Skeletal muscle tissue (tissue), 4 donors: ENCODE results near the gene CFAP299. TPM values are rescaled to one million over a fixed set of nuclear protein-coding genes. Genes with fewer than 3 reads are reported as not detected.
"Not testable (repeated sequence)": the region's sequence is repeated elsewhere in the genome, so short reads cannot be mapped to it uniquely, and the experiment has no call there.

Experiments
- H3K27ac ChIP-seq: one replicate; pipeline ENCODE4 v1.7.0; 2013; ENCODE audit warnings: mild to moderate bottlenecking, low read depth, low read length, inconsistent platforms
- H3K27me3 ChIP-seq, 3 donors: one replicate each; pipeline ENCODE4 v1.7.0; 2013; ENCODE audit warnings: low read length in 3 of 3; ENCODE audit not compliant: control insufficient read depth in 3 of 3, insufficient read depth in 3 of 3
- H3K36me3 ChIP-seq, 3 donors: one replicate each; pipeline ENCODE4 v1.7.0; 2013; ENCODE audit warnings: low read length in 3 of 3; ENCODE audit not compliant: control insufficient read depth in 3 of 3, insufficient read depth in 3 of 3
- H3K4me1 ChIP-seq, 3 donors: one replicate each; pipeline ENCODE4 v1.7.0; 2013; ENCODE audit warnings: low read length in 3 of 3, mild to moderate bottlenecking in 3 of 3; ENCODE audit not compliant: control insufficient read depth in 3 of 3, insufficient read depth in 3 of 3
- H3K4me3 ChIP-seq, 3 donors: one replicate each; pipeline ENCODE4 v1.7.0; 2013; ENCODE audit warnings: low read length in 3 of 3
- H3K9ac ChIP-seq, 3 donors: one replicate each; pipeline ENCODE4 v1.7.0; 2013; ENCODE audit warnings: low read length in 3 of 3, mild to moderate bottlenecking in 3 of 3, moderate library complexity in 2 of 3, low read depth in 1 of 3
- H3K9me3 ChIP-seq, 3 donors: one replicate each; pipeline ENCODE4 v1.7.0; 2013; ENCODE audit warnings: low read length in 3 of 3; ENCODE audit not compliant: control insufficient read depth in 3 of 3
- total RNA-seq: library from RNA; depleted of rRNA; stranded (reverse); fragments of >200 nt; gene quantifications from one replicate; pipeline ENCODE4 v1.2.3, GENCODE V29; 2014
- donor health status: Osteomylitis.

The CFAP299 gene
- total RNA-seq, 1 donor from 2014 or later: 0.52 TPM

GRCh38 chr4:80431203-80431965 lies 95.9 kb downstream of the CFAP299 start:
- Histone ChIP-seq H3K4me3 (no peak overlapping the region), H3K27me3 (no peaks in the 10 kb centered on the region), H3K4me1 (no peaks in the 10 kb centered on the region), H3K9me3 (no peaks in the 10 kb centered on the region), H3K27ac (no peak overlapping the region), H3K36me3 (no peaks in the 10 kb centered on the region), H3K9ac (no peak overlapping the region)

- no peaks in the 10 kb centered on the region for H3K4me1 ChIP-seq
- no peak overlapping the region for H3K4me3 ChIP-seq
- H3K9me3 ChIP-seq: no peaks in the 10 kb centered on the region
- peaks cover 0 to under 1% (median 0%) of the 10 kb centered on the region in 3 donors for H3K27me3 ChIP-seq
- H3K9ac ChIP-seq: no peak overlapping the region
- no peaks in the 10 kb centered on the region for H3K36me3 ChIP-seq
- H3K27ac ChIP-seq: no peak overlapping the region
These were observed 98.7 kb downstream of the CFAP299 start for GRCh38 chr4:80434238-80434637.

GRCh38 chr4:80438016-80438415 lies 102.5 kb downstream of the CFAP299 start:
- no peak overlapping the region for H3K27ac ChIP-seq
- peaks cover 0 to 2% (median 0%) of the 10 kb centered on the region in 3 donors for H3K27me3 ChIP-seq
- no peaks in the 10 kb centered on the region for H3K36me3 ChIP-seq

GRCh38 chr4:80439294-80440061 lies 103.9 kb downstream of the CFAP299 start:
- not testable (repeated sequence) for H3K4me1 ChIP-seq, H3K4me3 ChIP-seq, H3K36me3 ChIP-seq, H3K9me3 ChIP-seq, H3K9ac ChIP-seq, H3K27ac ChIP-seq, H3K27me3 ChIP-seq

More at GRCh38 chr4:80438016-80438415, 102.5 kb downstream of the CFAP299 start:
- Histone ChIP-seq H3K4me1 (no peaks in the 10 kb centered on the region), H3K9ac (no peak overlapping the region), H3K4me3 (no peak overlapping the region), H3K9me3 (no peaks in the 10 kb centered on the region)

- H3K27ac ChIP-seq: no peak overlapping the region
- H3K4me3 ChIP-seq: no peak overlapping the region
- H3K9ac ChIP-seq: no peak overlapping the region
- H3K9me3 ChIP-seq: no peaks in the 10 kb centered on the region
- H3K36me3 ChIP-seq: no peaks in the 10 kb centered on the region
- H3K4me1 ChIP-seq: no peaks in the 10 kb centered on the region
- no peaks in the 10 kb centered on the region for H3K27me3 ChIP-seq
These were observed 110.7 kb downstream of the CFAP299 start for GRCh38 chr4:80446248-80446647.

- H3K4me3 ChIP-seq: no peak overlapping the region
- H3K36me3 ChIP-seq: no peaks in the 10 kb centered on the region
- no peak overlapping the region for H3K9ac ChIP-seq
- no peaks in the 10 kb centered on the region for H3K27me3 ChIP-seq
- H3K9me3 ChIP-seq: no peaks in the 10 kb centered on the region
- H3K4me1 ChIP-seq: no peaks in the 10 kb centered on the region
- no peak overlapping the region for H3K27ac ChIP-seq
These were observed 111.1 kb downstream of the CFAP299 start for GRCh38 chr4:80446664-80447063.

- H3K4me3 ChIP-seq: no peak overlapping the region
- no peaks in the 10 kb centered on the region for H3K36me3 ChIP-seq
- no peaks in the 10 kb centered on the region for H3K27me3 ChIP-seq
- H3K9ac ChIP-seq: no peak overlapping the region
- H3K9me3 ChIP-seq: no peaks in the 10 kb centered on the region
- H3K27ac ChIP-seq: no peak overlapping the region
- no peaks in the 10 kb centered on the region for H3K4me1 ChIP-seq
These were observed 112.0 kb downstream of the CFAP299 start for GRCh38 chr4:80447493-80447892.

GRCh38 chr4:80448056-80448455 lies 112.5 kb downstream of the CFAP299 start:
- H3K9me3 ChIP-seq: no peaks in the 10 kb centered on the region
- no peaks in the 10 kb centered on the region for H3K36me3 ChIP-seq
- no peak overlapping the region for H3K27ac ChIP-seq
- no peak overlapping the region for H3K9ac ChIP-seq
- H3K4me3 ChIP-seq: no peak overlapping the region
- no peaks in the 10 kb centered on the region for H3K4me1 ChIP-seq
- no peaks in the 10 kb centered on the region for H3K27me3 ChIP-seq

GRCh38 chr4:80452055-80452454 lies 116.5 kb downstream of the CFAP299 start:
- Histone ChIP-seq H3K4me3 (no peak overlapping the region), H3K9ac (no peak overlapping the region), H3K36me3 (no peaks in the 10 kb centered on the region), H3K4me1 (no peaks in the 10 kb centered on the region), H3K27me3 (no peaks in the 10 kb centered on the region), H3K9me3 (no peaks in the 10 kb centered on the region), H3K27ac (no peak overlapping the region)

GRCh38 chr4:80452768-80453167 lies 117.2 kb downstream of the CFAP299 start:
- Histone ChIP-seq H3K36me3 (no peaks in the 10 kb centered on the region), H3K27ac (no peak overlapping the region)

More at GRCh38 chr4:80452768-80453167, 117.2 kb downstream of the CFAP299 start:
- H3K9ac ChIP-seq: no peak overlapping the region
- no peaks in the 10 kb centered on the region for H3K9me3 ChIP-seq
- no peak overlapping the region for H3K4me3 ChIP-seq
- H3K27me3 ChIP-seq: no peaks in the 10 kb centered on the region
- no peaks in the 10 kb centered on the region for H3K4me1 ChIP-seq
